K562 (cell line): Measurements from ENCODE around the gene IP6K3. TPM values are rescaled to one million over a fixed set of nuclear protein-coding genes. Genes with fewer than 3 reads are reported as not detected.
A peak's percentile ranks its signal among the peaks of the same experiment; 100 is the strongest.

Experiments used
- BRF2 ChIP-seq: IDR thresholded peaks from 3 replicates; pipeline ENCODE4 v1.6.1; 2011; ENCODE audit warnings: borderline replicate concordance, mild to moderate bottlenecking; ENCODE audit not compliant: insufficient read length, insufficient read depth
- CEBPG ChIP-seq, 3 experiments: fragments of 200-800 bp in 1 of 3; sonication (Bioruptor generic) in 1 of 3; sonication (generic) in 1 of 3; formaldehyde crosslinking in 1 of 3; IDR thresholded peaks in 2 of 3; conservative IDR thresholded peaks in 1 of 3; 2 replicates each; pipeline versions ENCODE4 v1.6.1 to v1.8.0; 2016 to 2022; ENCODE audit warnings: missing compliant biosample characterization in 2 of 3, missing genetic modification characterization in 2 of 3, mild to moderate bottlenecking in 1 of 3, missing genetic modification reagents in 1 of 3
- CHCHD3 ChIP-seq: fragments of 250-450 bp; sonication (Bioruptor Pico); IDR thresholded peaks from 2 replicates; pipeline ENCODE4 v2.1.2; 2022; ENCODE audit warnings: mild to moderate bottlenecking
- CXXC5 ChIP-seq: fragments of 250-450 bp; sonication (Bioruptor Pico); IDR thresholded peaks from 2 replicates; pipeline ENCODE4 v1.8.0; 2022; ENCODE audit warnings: inconsistent platforms, mild to moderate bottlenecking, moderate library complexity
- DDX20 ChIP-seq: fragments of 450-650 bp; IDR thresholded peaks from 2 replicates; pipeline ENCODE4 v1.6.1; 2016; ENCODE audit warnings: missing genetic modification characterization, low read depth, mild to moderate bottlenecking, missing compliant biosample characterization, moderate library complexity
- EWSR1 ChIP-seq: fragments of 450-650 bp; IDR thresholded peaks from 2 replicates; pipeline ENCODE4 v1.6.1; 2018; ENCODE audit warnings: borderline replicate concordance, mild to moderate bottlenecking, low read depth, moderate library complexity; ENCODE audit not compliant: partially characterized antibody
- JUND ChIP-seq, 2 experiments: IDR thresholded peaks; 2 replicates in 1 of 2; 3 replicates in 1 of 2; pipeline ENCODE4 v1.6.1; 2011; ENCODE audit warnings: borderline replicate concordance in 2 of 2, low read depth in 2 of 2, low read length in 2 of 2, improper control_type of control experiment in 1 of 2, missing biosample characterization in 1 of 2, missing genetic modification characterization in 1 of 2, missing genetic modification reagents in 1 of 2
- KLF10 ChIP-seq: fragments of 250-450 bp; sonication (Bioruptor Pico); IDR thresholded peaks from 2 replicates; pipeline ENCODE4 v1.6.1; 2021; ENCODE audit warnings: matching md5 sums
- SREBF2 ChIP-seq: sonication (generic); formaldehyde crosslinking; IDR thresholded peaks from 2 replicates; pipeline ENCODE4 v1.4.0; 2020; ENCODE audit warnings: mild to moderate bottlenecking, missing genetic modification reagents
- SRSF9 ChIP-seq: fragments of 200-400 bp; formaldehyde crosslinking; IDR thresholded peaks from 2 replicates; pipeline ENCODE4 v1.6.1; 2017; ENCODE audit warnings: low read depth, low read length, borderline replicate concordance
- TARDBP ChIP-seq: fragments of 450-650 bp; IDR thresholded peaks from 2 replicates; pipeline ENCODE4 v1.6.1; 2016
- YY1 ChIP-seq, 3 experiments: IDR thresholded peaks; 2 replicates each; pipeline ENCODE4 v1.6.1; 2011; ENCODE audit warnings: low read length in 2 of 3, mild to moderate bottlenecking in 2 of 3, moderate library complexity in 2 of 3, borderline replicate concordance in 1 of 3, control low read depth in 1 of 3, low read depth in 1 of 3; ENCODE audit not compliant: insufficient read depth in 3 of 3, insufficient replicate concordance in 2 of 3, control insufficient read depth in 1 of 3, insufficient read length in 1 of 3; ENCODE audit errors: extremely low read depth in 1 of 3
- ZC3H8 ChIP-seq: fragments of 450-650 bp; IDR thresholded peaks from 2 replicates; pipeline ENCODE4 v1.6.1; 2017
- ZNF143 ChIP-seq: sonication (generic); formaldehyde crosslinking; IDR thresholded peaks from 2 replicates; pipeline ENCODE4 v1.9.0; 2022; ENCODE audit warnings: mild to moderate bottlenecking, missing genetic modification reagents
- polyA plus RNA-seq, 8 experiments: library from polyadenylated mRNA; depleted of rRNA in 4 of 8; stranded (reverse) in 5 of 8; unstranded in 3 of 8; fragments of >200 nt; fragmentation: Nextera tagmentation in 2 of 8; fragmentation: Illumina TruSeq in 1 of 8; extraction: Ambion mirVana in 2 of 8; extraction: Trizol in 1 of 8; gene quantifications; 2 replicates each; pipeline versions ENCODE4 v1.2.1 to v1.2.3, GENCODE V29; 2011 to 2014; ENCODE audit warnings: inconsistent platforms in 1 of 8, missing spikeins in 1 of 8
- total RNA-seq, 7 experiments: library from RNA; depleted of rRNA in 6 of 7; stranded (reverse); fragments of >200 nt in 6 of 7; fragmentation: Illumina TruSeq in 2 of 7; extraction: Trizol in 2 of 7; gene quantifications; 2 replicates each; pipeline versions ENCODE4 v1.2.1 to v1.2.3, GENCODE V29; 2011 to 2021; ENCODE audit warnings: low replicate concordance in 1 of 7
- TF ChIP-seq, protein P1 (sequence below), 2 experiments: fragments of 450-650 bp; IDR thresholded peaks; 2 replicates each; pipeline ENCODE4 v1.6.1; 2016; ENCODE audit warnings: mild to moderate bottlenecking in 2 of 2, borderline replicate concordance in 1 of 2, low read depth in 1 of 2, moderate library complexity in 1 of 2

Gene IP6K3
- total and polyA plus RNA-seq, 9 of the 15 experiments (the other 6 are each of a cell fraction or from before 2014, with no cell fraction given), result not detected

DNA sequence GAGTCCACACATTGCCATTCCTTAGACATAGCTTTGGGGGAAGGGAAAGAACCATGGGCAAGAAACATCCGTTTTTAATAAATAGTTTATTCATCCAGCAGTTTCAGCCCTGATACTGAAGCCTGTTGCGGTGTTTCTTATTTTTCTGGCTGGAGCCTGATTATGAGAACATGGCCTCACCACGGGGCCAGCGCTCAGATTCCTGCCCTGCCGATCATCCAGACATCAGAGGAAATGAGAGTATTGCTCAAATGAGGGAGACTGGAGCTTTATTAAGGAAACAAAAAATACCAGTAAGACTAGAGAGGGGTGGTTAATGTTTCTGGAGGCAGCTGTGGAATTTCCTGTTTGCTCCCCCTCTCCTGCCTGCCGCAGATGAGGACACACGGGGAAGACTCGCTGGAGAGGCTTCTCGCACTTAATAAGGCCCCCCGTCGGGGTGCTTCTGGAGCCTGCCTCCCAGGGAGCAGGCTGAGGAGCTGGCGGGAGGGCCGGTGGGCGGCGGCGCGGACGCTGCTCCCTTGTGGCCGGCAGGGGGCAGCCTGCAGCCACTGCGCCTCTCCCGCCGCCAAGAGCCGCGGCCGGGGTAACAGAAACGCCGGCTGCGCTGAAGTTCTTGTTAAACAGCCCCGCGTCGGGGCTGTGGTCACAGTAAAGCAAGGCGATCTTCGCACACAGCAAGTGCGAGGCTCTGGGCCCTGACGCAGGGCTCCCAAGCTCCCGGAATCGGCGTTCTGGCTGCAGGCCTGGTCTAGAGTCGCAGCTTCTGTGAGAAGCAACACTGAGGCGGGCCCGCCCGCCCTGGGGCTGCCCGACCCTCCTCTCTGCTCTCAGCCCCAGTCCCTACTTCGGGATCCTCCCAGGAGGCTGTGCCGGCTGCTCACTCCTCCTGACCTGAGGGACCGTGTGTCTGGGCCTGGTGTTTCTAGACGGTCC is 24.7 kb upstream of the IP6K3 start (continued):
- TF ChIP-seq, protein P1, sequence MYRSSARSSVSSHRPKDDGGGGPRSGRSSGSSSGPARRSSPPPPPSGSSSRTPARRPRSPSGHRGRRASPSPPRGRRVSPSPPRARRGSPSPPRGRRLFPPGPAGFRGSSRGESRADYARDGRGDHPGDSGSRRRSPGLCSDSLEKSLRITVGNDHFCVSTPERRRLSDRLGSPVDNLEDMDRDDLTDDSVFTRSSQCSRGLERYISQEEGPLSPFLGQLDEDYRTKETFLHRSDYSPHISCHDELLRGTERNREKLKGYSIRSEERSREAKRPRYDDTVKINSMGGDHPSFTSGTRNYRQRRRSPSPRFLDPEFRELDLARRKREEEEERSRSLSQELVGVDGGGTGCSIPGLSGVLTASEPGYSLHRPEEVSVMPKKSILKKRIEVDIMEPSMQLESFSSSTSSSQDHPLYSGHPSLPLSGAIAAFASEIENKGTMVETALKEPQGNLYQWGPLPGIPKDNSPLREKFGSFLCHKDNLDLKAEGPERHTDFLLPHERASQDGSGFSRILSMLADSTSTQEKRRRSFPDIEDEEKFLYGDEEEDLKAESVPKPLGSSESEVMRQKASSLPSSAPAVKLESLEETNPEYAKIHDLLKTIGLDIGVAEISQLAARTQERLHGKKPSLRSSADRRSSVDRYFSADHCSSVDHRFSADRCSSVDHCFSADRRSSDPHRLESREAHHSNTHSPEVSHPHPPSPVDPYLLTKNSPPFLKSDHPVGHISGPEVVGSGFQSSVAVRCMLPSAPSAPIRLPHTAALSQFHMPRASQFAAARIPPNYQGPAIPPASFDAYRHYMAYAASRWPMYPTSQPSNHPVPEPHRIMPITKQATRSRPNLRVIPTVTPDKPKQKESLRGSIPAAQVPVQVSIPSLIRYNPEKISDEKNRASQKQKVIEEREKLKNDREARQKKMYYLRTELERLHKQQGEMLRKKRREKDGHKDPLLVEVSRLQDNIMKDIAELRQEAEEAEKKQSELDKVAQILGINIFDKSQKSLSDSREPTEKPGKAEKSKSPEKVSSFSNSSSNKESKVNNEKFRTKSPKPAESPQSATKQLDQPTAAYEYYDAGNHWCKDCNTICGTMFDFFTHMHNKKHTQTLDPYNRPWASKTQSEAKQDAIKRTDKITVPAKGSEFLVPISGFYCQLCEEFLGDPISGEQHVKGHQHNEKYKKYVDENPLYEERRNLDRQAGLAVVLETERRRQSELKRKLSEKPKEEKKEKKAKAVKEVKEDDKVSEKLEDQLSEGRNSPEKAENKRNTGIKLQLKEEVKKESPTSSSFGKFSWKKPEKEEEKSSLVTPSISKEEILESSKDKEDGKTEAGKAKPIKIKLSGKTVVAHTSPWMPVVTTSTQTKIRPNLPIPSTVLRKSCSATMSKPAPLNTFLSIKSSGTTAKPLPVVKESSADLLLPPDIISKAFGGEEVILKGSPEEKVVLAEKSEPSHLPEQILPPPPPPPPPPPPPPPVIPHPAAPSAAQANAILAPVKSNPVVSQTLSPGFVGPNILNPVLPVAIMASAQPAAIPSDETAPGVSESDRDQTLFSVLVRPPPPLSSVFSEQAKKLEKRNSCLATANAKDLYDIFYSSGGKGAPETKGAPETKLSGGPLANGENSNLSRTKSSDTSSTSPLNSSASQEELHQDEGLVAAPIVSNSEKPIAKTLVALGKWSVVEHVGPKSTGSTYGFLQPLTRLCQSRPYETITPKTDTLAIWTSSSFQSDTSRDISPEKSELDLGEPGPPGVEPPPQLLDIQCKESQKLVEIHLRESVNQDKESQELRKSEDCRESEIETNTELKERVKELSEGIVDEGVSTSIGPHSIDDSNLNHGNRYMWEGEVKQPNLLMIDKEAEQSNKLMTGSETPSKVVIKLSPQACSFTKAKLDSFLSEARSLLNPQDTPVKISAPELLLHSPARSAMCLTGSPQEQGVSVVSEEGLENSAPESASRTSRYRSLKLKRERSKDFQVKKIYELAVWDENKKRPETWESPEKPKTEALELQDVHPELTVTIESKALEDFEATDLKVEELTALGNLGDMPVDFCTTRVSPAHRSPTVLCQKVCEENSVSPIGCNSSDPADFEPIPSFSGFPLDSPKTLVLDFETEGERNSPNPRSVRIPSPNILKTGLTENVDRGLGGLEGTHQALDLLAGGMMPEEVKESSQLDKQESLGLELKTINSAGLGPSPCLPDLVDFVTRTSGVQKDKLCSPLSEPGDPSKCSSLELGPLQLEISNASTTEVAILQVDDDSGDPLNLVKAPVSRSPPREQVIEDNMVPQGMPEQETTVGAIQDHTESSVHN (IDR thresholded peaks at IDR 0.05; ENCODE audit: borderline replicate concordance in 1 of 2, low read depth in 1 of 2), result no peak
- TF ChIP-seq ZC3H8, result no peak
- TF ChIP-seq EWSR1, result no peak
- TF ChIP-seq BRF2, result no peak
- no peak for TF ChIP-seq CHCHD3
- no peak for TF ChIP-seq CEBPG (CRISPR knock-in tag; IDR thresholded peaks at IDR 0.05)
- TF ChIP-seq CEBPG (tag; conservative IDR thresholded peaks at IDR 0.05 in 1 of 2, IDR thresholded peaks at IDR 0.05 in 1 of 2), result no peak
- TF ChIP-seq SREBF2 (CRISPR knock-in tag), result no peak
- TF ChIP-seq DDX20 (tag), result no peak
- peak; percentile 15; the same call in 1 of the 2 replicates for TF ChIP-seq TARDBP
- peak in 2 of 3 experiments; percentile 26 to 40 for TF ChIP-seq YY1 (IDR thresholded peaks at IDR 0.05; ENCODE audit: borderline replicate concordance in 1 of 3, control insufficient read depth in 1 of 3, extremely low read depth in 1 of 3, insufficient read depth in 3 of 3, insufficient read length in 1 of 3, insufficient replicate concordance in 2 of 3, low read depth in 1 of 3, low read length in 2 of 3)
- no peak for TF ChIP-seq SRSF9
- TF ChIP-seq CXXC5 (CRISPR knock-in tag), result peak; percentile 78
- no peak for TF ChIP-seq KLF10 (CRISPR knock-in tag)
- no peak for TF ChIP-seq ZNF143 (CRISPR knock-in tag)
- TF ChIP-seq JUND (IDR thresholded peaks at IDR 0.05; ENCODE audit: borderline replicate concordance, low read depth, low read length), result peak; percentile 25; the same call in 1 of the 2 replicates
- no peak; the same call in 2 of the 3 replicates for TF ChIP-seq JUND (tag; IDR thresholded peaks at IDR 0.05; ENCODE audit: borderline replicate concordance, low read depth, low read length)
